ENCODE measurements around the gene FAM240A.
A peak's percentile ranks its signal among the peaks of the same experiment; 100 is the strongest.

The FAM240A gene

DNA sequence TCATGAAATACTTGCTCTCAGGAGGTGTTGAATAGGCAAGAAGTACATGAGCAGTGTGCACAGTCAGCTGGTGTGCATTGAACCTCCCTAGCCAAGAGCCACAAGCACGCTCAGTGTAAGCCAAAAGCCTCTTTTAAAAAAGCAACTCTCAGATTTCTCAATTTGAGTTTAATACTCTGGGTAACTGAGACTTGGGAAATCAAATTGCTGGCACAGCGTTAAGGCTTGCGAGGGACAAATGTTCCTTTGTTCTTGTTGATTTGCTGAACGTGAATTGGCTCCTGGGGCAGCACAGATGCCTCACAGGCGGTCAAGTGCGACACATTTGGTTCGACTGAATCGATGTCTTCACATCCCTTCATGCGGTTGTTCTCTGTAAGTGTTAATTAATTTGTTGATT, at the start of gene FAM240A:
FAM240A (plus strand) TSS at position 202 of the 400 bp plus-strand sequence; CDS start at position 361, 159 bp downstream.
- DNase-seq (ENCODE audit: low read depth): no peak
- H3K4me3 ChIP-seq (ENCODE audit: low read depth, low read length): no peak within 1 kb of the TSS
- TF ChIP-seq CTCF (IDR thresholded peaks at IDR 0.05; ENCODE audit: insufficient read depth, low read depth, low read length, missing control alignments): no peak

- no peak for TF ChIP-seq CTCF (IDR thresholded peaks at IDR 0.05; ENCODE audit: insufficient read depth, low read depth, low read length, missing control alignments)
- no peak overlapping the region for H3K4me3 ChIP-seq (ENCODE audit: low read depth, low read length)
These were observed 47.9 kb upstream of the FAM240A start for GRCh38 chr3:46564190-46565021.

GRCh38 chr3:46565077-46565476, 47.2 kb upstream of the FAM240A start:
- TF ChIP-seq CTCF (IDR thresholded peaks at IDR 0.05; ENCODE audit: insufficient read depth, low read depth, low read length, missing control alignments): no peak
- no peak for DNase-seq (ENCODE audit: low read depth)
- H3K4me3 ChIP-seq (ENCODE audit: low read depth, low read length): no peak overlapping the region

More at GRCh38 chr3:46564190-46565021, 47.9 kb upstream of the FAM240A start:
- DNase-seq (ENCODE audit: low read depth): no peak

DNA sequence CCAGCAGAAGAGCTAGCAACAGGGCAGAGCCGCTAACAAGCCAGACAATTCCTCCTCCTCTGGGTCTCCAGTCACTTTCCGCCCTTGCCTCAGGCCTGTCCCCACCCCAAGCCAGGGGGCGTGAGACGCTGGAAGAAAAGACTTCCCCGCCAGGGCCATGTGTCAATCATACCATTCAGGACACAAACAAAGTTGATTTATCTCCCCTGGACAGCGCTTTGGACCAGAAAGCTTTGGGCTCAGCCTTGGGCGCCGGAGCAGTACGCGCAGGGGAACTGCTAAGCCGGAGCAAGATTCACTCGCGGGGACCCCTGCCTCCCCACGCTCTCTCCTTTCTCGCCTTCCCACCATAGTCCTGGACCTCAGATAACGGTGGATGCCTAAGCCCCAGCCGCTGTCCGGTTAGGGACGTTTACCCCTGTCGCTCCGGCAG, 46.7 kb upstream of the FAM240A start:
- no peak for DNase-seq (ENCODE audit: low read depth)
- no peak overlapping the region for H3K4me3 ChIP-seq (ENCODE audit: low read depth, low read length)
- TF ChIP-seq CTCF (IDR thresholded peaks at IDR 0.05; ENCODE audit: insufficient read depth, low read depth, low read length, missing control alignments): no peak

GRCh38 chr3:46566040-46566641, 46.2 kb upstream of the FAM240A start, which contains the start of gene LRRC2:
Gene LRRC2, minus strand, starts transcription at chr3:46566302. Its CDS starts 14,711 bp downstream, at chr3:46551591.
- DNase-seq (ENCODE audit: low read depth): peak; percentile 19
- TF ChIP-seq CTCF (IDR thresholded peaks at IDR 0.05; ENCODE audit: insufficient read depth, low read depth, low read length, missing control alignments): no peak
- no peak within 1 kb of the TSS; the same call in 1 of the 2 replicates for H3K4me3 ChIP-seq (ENCODE audit: low read depth, low read length)

DNA sequence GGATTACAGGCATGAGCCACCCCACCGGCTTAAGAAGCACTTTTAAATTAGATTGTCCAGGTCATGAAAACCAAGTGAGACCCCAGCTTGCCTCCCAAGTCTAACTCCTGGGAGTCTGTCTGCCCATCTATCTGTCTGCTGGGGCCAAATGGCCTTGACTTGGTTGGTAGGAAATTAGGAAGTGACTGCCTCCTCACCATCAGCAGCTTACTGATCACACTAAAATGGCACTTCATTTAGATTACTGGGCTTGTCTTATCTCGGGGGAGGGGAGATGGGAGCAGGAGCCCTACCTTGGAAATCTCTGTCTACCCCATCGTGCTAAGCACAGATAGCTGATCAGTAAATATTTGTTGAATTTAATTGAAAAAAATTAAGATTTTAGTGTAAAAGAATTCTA, 40.6 kb upstream of the FAM240A start:
- no peak for DNase-seq (ENCODE audit: low read depth)
- TF ChIP-seq CTCF (IDR thresholded peaks at IDR 0.05; ENCODE audit: insufficient read depth, low read depth, low read length, missing control alignments): no peak
- no peak overlapping the region for H3K4me3 ChIP-seq (ENCODE audit: low read depth, low read length)
